A549 (cell line): ENCODE results near the gene RNF141. TPM values are rescaled to one million over a fixed set of nuclear protein-coding genes. Genes with fewer than 3 reads are reported as not detected.

Source experiments
- ATAC-seq, 2 experiments: fragments of 200-7000 bp in 1 of 2; fragments of >200 bp in 1 of 2; cut with Nextera tagmentation in 1 of 2; cut with Tn5 transposase in 1 of 2; 3 replicates each; pipeline versions ENCODE4 v1.8.0 to v1.9.1; 2018 to 2020; ENCODE audit warnings: mild to moderate bottlenecking in 1 of 2, moderate library complexity in 1 of 2
- CTCF ChIA-PET: fragments of 300-600 bp; sonication (Branson Sonifier 250); formaldehyde crosslinking; extraction: SDS; loops from one replicate; lab custom pipeline; 2021; ENCODE audit warnings: antibody characterized with exemption, inconsistent platforms; lab: Yijun Ruan, JAX
- POLR2A ChIA-PET: fragments of 350-600 bp; formaldehyde crosslinking; extraction: SDS; loops from one replicate; lab custom pipeline; 2021; ENCODE audit warnings: antibody characterized with exemption, inconsistent platforms; lab: Yijun Ruan, JAX
- DNase-seq, 2 experiments: peaks; one replicate each; pipeline versions ENCODE4 v3.0.0 to v3.0.0-alpha.2; 2011 to 2016; ENCODE audit warnings: low read depth in 1 of 2, low spot score in 1 of 2
- FAIRE-seq: peaks from 2 replicates; lab custom pipeline; 2011; peaks lifted over from hg19 to GRCh38; lab: Jason Lieb, UNC
- H3K27ac ChIP-seq, 2 experiments: fragments of >200 bp; sonication (Bioruptor Twin); formaldehyde crosslinking; 3 replicates each; pipeline ENCODE4 v1.5.1; 2016 to 2017
- H3K4me1 ChIP-seq: fragments of >200 bp; sonication (Bioruptor Twin); formaldehyde crosslinking; 3 replicates; pipeline ENCODE4 v1.6.1; 2016
- H3K4me2 ChIP-seq: fragments of >200 bp; sonication (Bioruptor Twin); formaldehyde crosslinking; 3 replicates; pipeline ENCODE4 v1.6.1; 2016
- H3K4me3 ChIP-seq: fragments of >200 bp; sonication (Bioruptor Twin); formaldehyde crosslinking; 3 replicates; pipeline ENCODE4 v1.5.1; 2016
- H3K9me3 ChIP-seq: fragments of >200 bp; sonication (Bioruptor Twin); formaldehyde crosslinking; 3 replicates; pipeline ENCODE4 v1.6.1; 2016
- CEBPB ChIP-seq, 2 experiments: fragments of >200 bp in 1 of 2; sonication (Bioruptor Twin) in 1 of 2; formaldehyde crosslinking in 1 of 2; IDR thresholded peaks; 2 replicates each; pipeline ENCODE4 v1.6.1; 2012 to 2016
- CHD2 ChIP-seq: fragments of 150-350 bp; IDR thresholded peaks from 2 replicates; pipeline ENCODE4 v1.6.1; 2014; ENCODE audit warnings: low read length; ENCODE audit not compliant: partially characterized antibody
- CHD4 ChIP-seq: fragments of 200-600 bp; sonication (generic); IDR thresholded peaks from 2 replicates; pipeline ENCODE4 v1.6.1; 2016; ENCODE audit warnings: antibody characterized with exemption, mild to moderate bottlenecking, borderline replicate concordance
- EHMT2 ChIP-seq: fragments of 200-600 bp; sonication (generic); IDR thresholded peaks from 2 replicates; pipeline ENCODE4 v1.6.1; 2016; ENCODE audit warnings: antibody characterized with exemption, low read depth, mild to moderate bottlenecking, moderate library complexity
- FOSB ChIP-seq: fragments of 250-450 bp; sonication (Bioruptor Pico); IDR thresholded peaks from 2 replicates; pipeline ENCODE4 v1.5.0; 2020; ENCODE audit warnings: mild to moderate bottlenecking, moderate library complexity
- FOSL2 ChIP-seq, 2 experiments: fragments of 450-650 bp in 1 of 2; fragments of >200 bp in 1 of 2; sonication (Bioruptor Twin) in 1 of 2; formaldehyde crosslinking; IDR thresholded peaks; 2 replicates each; pipeline versions ENCODE4 v1.5.0 to v1.6.1; 2016 to 2020; ENCODE audit warnings: mild to moderate bottlenecking in 1 of 2, moderate library complexity in 1 of 2
- FOXS1 ChIP-seq: fragments of 250-450 bp; sonication (Bioruptor Pico); IDR thresholded peaks from 2 replicates; pipeline ENCODE4 v1.5.0; 2020; ENCODE audit warnings: mild to moderate bottlenecking, moderate library complexity
- GATA3 ChIP-seq: IDR thresholded peaks from 2 replicates; pipeline ENCODE4 v1.6.1; 2012; ENCODE audit warnings: borderline replicate concordance
- HEYL ChIP-seq: fragments of 250-450 bp; sonication (Bioruptor Pico); IDR thresholded peaks from 2 replicates; pipeline ENCODE4 v1.8.0; 2021; ENCODE audit warnings: mild to moderate bottlenecking, moderate library complexity
- HOXB13 ChIP-seq: fragments of 250-450 bp; sonication (Bioruptor Pico); IDR thresholded peaks from 2 replicates; pipeline ENCODE4 v1.5.0; 2020; ENCODE audit warnings: low read depth, mild to moderate bottlenecking, moderate library complexity
- JUN ChIP-seq, 2 experiments: fragments of >200 bp; sonication (Bioruptor Twin); formaldehyde crosslinking; IDR thresholded peaks; 2 replicates in 1 of 2; 3 replicates in 1 of 2; pipeline ENCODE4 v1.6.1; 2016 to 2017
- KDM1A ChIP-seq: fragments of 200-600 bp; sonication (generic); IDR thresholded peaks from 2 replicates; pipeline ENCODE4 v1.6.1; 2016; ENCODE audit warnings: low read depth, mild to moderate bottlenecking
- KDM5A ChIP-seq: fragments of 200-600 bp; sonication (generic); IDR thresholded peaks from 2 replicates; pipeline ENCODE4 v1.6.1; 2016; ENCODE audit warnings: antibody characterized with exemption, mild to moderate bottlenecking
- MAFK ChIP-seq: fragments of 450-650 bp; IDR thresholded peaks from 2 replicates; pipeline ENCODE4 v1.6.1; 2014; ENCODE audit not compliant: partially characterized antibody
- MAZ ChIP-seq: fragments of 150-350 bp; IDR thresholded peaks from 2 replicates; pipeline ENCODE4 v1.6.1; 2014; ENCODE audit warnings: antibody characterized with exemption, low read depth, low read length, borderline replicate concordance
- MYC ChIP-seq: IDR thresholded peaks from 2 replicates; pipeline ENCODE4 v1.6.1; 2012; ENCODE audit warnings: mild to moderate bottlenecking, inconsistent platforms, low read length, improper control_type of control experiment, borderline replicate concordance
- NPAS2 ChIP-seq: fragments of 250-450 bp; sonication (Bioruptor Pico); IDR thresholded peaks from 2 replicates; pipeline ENCODE4 v1.8.0; 2022; ENCODE audit warnings: mild to moderate bottlenecking, moderate library complexity, borderline replicate concordance
- NR3C1 ChIP-seq: fragments of >200 bp; sonication (Bioruptor Twin); formaldehyde crosslinking; IDR thresholded peaks from 3 replicates; pipeline ENCODE4 v1.6.1; 2017
- PHF8 ChIP-seq: fragments of 200-600 bp; sonication (generic); IDR thresholded peaks from 2 replicates; pipeline ENCODE4 v1.6.1; 2016; ENCODE audit warnings: low read depth, mild to moderate bottlenecking, antibody characterized with exemption, moderate library complexity, borderline replicate concordance
- POLR2AphosphoS2 ChIP-seq: conservative IDR thresholded peaks from 2 replicates; pipeline ENCODE4 v1.6.1; 2012; ENCODE audit warnings: low read length, improper control_type of control experiment, inconsistent platforms
- RARB ChIP-seq: fragments of 250-450 bp; sonication (Bioruptor Pico); IDR thresholded peaks from 2 replicates; pipeline ENCODE4 v1.8.0; 2021; ENCODE audit warnings: mild to moderate bottlenecking, moderate library complexity
- RCOR1 ChIP-seq: fragments of 150-350 bp; IDR thresholded peaks from 2 replicates; pipeline ENCODE4 v1.6.1; 2014; ENCODE audit warnings: antibody characterized with exemption, low read length, low read depth
- RFX5 ChIP-seq: fragments of 450-650 bp; IDR thresholded peaks from 2 replicates; pipeline ENCODE4 v1.7.1; 2014; ENCODE audit warnings: antibody characterized with exemption, mild to moderate bottlenecking, moderate library complexity
- SREBF2 ChIP-seq: fragments of 450-650 bp; IDR thresholded peaks from 2 replicates; pipeline ENCODE4 v1.6.1; 2014; ENCODE audit warnings: mild to moderate bottlenecking, moderate library complexity
- TFCP2L1 ChIP-seq: fragments of 250-450 bp; sonication (Bioruptor Pico); IDR thresholded peaks from 2 replicates; pipeline ENCODE4 v1.5.0; 2021; ENCODE audit warnings: mild to moderate bottlenecking
- TP53 ChIP-seq: fragments of 250-450 bp; sonication (Bioruptor Pico); IDR thresholded peaks from 2 replicates; pipeline ENCODE4 v1.5.0; 2021; ENCODE audit warnings: mild to moderate bottlenecking, moderate library complexity
- ZC3H11A ChIP-seq: fragments of 450-650 bp; IDR thresholded peaks from 2 replicates; pipeline ENCODE4 v1.6.1; 2014; ENCODE audit warnings: antibody characterized with exemption, mild to moderate bottlenecking
- ZNF302 ChIP-seq: fragments of 250-450 bp; sonication (Bioruptor Pico); IDR thresholded peaks from 2 replicates; pipeline ENCODE4 v1.9.0; 2021; ENCODE audit warnings: inconsistent platforms, mild to moderate bottlenecking, moderate library complexity
- ZSCAN20 ChIP-seq: fragments of 250-450 bp; sonication (Bioruptor Pico); IDR thresholded peaks from 2 replicates; pipeline ENCODE4 v1.8.0; 2022; ENCODE audit warnings: mild to moderate bottlenecking, moderate library complexity
- WGBS: methylation state at CpG from one replicate; pipeline ENCODE4 v1.1.6; 2017; ENCODE audit errors: missing lambda C conversion rate; 5-methylcytosine and 5-hydroxymethylcytosine counted together
- polyA minus RNA-seq: library from RNA; depleted of rRNA, polyadenylated mRNA; stranded (reverse); fragments of >200 nt; gene quantifications from 2 replicates; pipeline ENCODE4 v1.2.3, GENCODE V29; 2011; rRNA and poly(A)+ RNA removed
- polyA plus RNA-seq, 4 experiments: library from polyadenylated mRNA; depleted of rRNA in 3 of 4; stranded (reverse); fragments of >200 nt; fragmentation: RNase III in 1 of 4; extraction: RNeasy Plus Mini Kit Qiagen cat#74134 plus additional on column Dnase treatment in 1 of 4; gene quantifications; 2 replicates in 3 of 4; 3 replicates in 1 of 4; pipeline ENCODE4 v1.2.3, GENCODE V29; 2011 to 2017
- TF ChIP-seq, protein P1 (sequence below): fragments of 200-600 bp; sonication (generic); IDR thresholded peaks from 2 replicates; pipeline ENCODE4 v1.6.1; 2016; ENCODE audit warnings: antibody characterized with exemption, mild to moderate bottlenecking, moderate library complexity
- TF ChIP-seq, protein P2 (sequence below): IDR thresholded peaks from 2 replicates; pipeline ENCODE4 v1.6.1; 2012
- TF ChIP-seq, protein P3 (sequence below): fragments of >200 bp; sonication (Bioruptor Twin); formaldehyde crosslinking; IDR thresholded peaks from 2 replicates; pipeline ENCODE4 v1.6.1; 2016
- TF ChIP-seq, protein P4 (sequence below): IDR thresholded peaks from 2 replicates; pipeline ENCODE4 v1.6.1; 2012
- TF ChIP-seq, protein P5 (sequence below): fragments of 150-350 bp; IDR thresholded peaks from 2 replicates; pipeline ENCODE4 v1.6.1; 2014; ENCODE audit warnings: low read depth, mild to moderate bottlenecking, low read length

RNF141 gene, protein sequence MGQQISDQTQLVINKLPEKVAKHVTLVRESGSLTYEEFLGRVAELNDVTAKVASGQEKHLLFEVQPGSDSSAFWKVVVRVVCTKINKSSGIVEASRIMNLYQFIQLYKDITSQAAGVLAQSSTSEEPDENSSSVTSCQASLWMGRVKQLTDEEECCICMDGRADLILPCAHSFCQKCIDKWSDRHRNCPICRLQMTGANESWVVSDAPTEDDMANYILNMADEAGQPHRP
- polyA plus RNA-seq (2011; rRNA removed) = 21.6 and 33.3 TPM in 2 replicates
- polyA plus RNA-seq (2012; cell fraction: cytosol; rRNA removed) = 5.6 TPM in 2 replicates
- polyA plus RNA-seq (2012; cell fraction: nucleus; rRNA removed) = 1.1 and 2.0 TPM in 2 replicates
- 15.6 to 18.6 TPM (median 16.8 TPM) in 3 replicates for polyA plus RNA-seq (2017; fragmentation: RNase III; extraction: RNeasy Plus Mini Kit Qiagen cat#74134 plus additional on column Dnase treatment)
- polyA minus RNA-seq = 9.0 and 12.6 TPM in 2 replicates

DNA sequence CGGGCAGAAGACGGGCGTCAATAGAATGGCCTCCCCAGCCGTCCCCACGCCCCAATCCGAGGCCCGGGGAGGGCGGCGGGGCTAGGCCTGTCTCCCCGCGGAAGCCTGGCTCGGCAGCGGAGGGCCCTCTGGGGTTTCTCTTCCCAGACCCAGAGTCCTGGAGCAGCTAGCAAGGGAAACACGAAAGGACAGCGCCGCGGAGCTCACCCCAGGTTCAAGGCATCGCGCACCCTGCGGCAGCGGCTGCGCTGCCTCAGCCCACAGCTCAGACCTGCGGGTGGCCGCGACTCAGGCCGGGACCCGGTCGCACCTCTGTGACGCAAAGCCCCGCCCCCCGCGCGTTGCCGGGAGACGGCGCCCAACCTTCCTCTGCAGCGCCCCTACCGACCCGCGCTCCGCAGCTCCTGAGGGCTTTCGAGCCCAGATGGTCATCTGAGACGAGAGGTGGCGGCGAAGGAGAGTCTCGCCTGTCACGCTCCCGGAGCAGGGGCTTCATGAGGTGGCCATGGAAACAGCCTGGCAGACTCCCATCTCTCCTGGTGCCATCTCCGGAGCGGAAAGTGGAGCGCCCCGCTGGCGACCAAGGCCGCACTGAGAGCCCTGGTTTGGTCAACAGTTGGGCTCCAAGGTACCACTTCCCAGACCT is at the start of gene RNF141:
Gene RNF141, minus strand, starts transcription at position 273 of the 646 bp plus-strand sequence. CDS start 7,029 bp downstream, outside the sequence.
- POLR2A ChIA-PET = interaction anchor here (0.7 to 1.8 kb wide), 15 partner anchors 9 to 268 kb away, joined by 3 to 12 read pairs (median 3); partner anchors contain the start of genes AMPD3 and CTR9
- WGBS = 4% methylated on average over 10 of the region's 54 CpGs
- FAIRE-seq = no peak
- CTCF ChIA-PET = interaction anchor here (0.5 to 3.3 kb wide), 57 partner anchors 9 to 928 kb away, joined by 3 to 22 read pairs (median 4); no protein-coding TSS in a partner anchor
- peak within 1 kb of the TSS; percentile 85 to 87 for H3K27ac ChIP-seq
- peak within 1 kb of the TSS; percentile 83 for H3K4me2 ChIP-seq
- ATAC-seq = peak; percentile 95 to 97
- H3K4me3 ChIP-seq = peak within 1 kb of the TSS; percentile 75
- DNase-seq = peak; percentile 84 to 92
- peaks cover 15% of the 10 kb centered on the region for H3K4me1 ChIP-seq
- no peaks in the 10 kb centered on the region for H3K9me3 ChIP-seq
- TF ChIP-seq RCOR1 = no peak
- no peak for TF ChIP-seq TP53 (CRISPR knock-in tag)
- peak; percentile 39 for TF ChIP-seq CHD2
- no peak for TF ChIP-seq KDM1A
- TF ChIP-seq, protein P1, sequence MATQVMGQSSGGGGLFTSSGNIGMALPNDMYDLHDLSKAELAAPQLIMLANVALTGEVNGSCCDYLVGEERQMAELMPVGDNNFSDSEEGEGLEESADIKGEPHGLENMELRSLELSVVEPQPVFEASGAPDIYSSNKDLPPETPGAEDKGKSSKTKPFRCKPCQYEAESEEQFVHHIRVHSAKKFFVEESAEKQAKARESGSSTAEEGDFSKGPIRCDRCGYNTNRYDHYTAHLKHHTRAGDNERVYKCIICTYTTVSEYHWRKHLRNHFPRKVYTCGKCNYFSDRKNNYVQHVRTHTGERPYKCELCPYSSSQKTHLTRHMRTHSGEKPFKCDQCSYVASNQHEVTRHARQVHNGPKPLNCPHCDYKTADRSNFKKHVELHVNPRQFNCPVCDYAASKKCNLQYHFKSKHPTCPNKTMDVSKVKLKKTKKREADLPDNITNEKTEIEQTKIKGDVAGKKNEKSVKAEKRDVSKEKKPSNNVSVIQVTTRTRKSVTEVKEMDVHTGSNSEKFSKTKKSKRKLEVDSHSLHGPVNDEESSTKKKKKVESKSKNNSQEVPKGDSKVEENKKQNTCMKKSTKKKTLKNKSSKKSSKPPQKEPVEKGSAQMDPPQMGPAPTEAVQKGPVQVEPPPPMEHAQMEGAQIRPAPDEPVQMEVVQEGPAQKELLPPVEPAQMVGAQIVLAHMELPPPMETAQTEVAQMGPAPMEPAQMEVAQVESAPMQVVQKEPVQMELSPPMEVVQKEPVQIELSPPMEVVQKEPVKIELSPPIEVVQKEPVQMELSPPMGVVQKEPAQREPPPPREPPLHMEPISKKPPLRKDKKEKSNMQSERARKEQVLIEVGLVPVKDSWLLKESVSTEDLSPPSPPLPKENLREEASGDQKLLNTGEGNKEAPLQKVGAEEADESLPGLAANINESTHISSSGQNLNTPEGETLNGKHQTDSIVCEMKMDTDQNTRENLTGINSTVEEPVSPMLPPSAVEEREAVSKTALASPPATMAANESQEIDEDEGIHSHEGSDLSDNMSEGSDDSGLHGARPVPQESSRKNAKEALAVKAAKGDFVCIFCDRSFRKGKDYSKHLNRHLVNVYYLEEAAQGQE = no peak
- TF ChIP-seq FOSL2 (IDR thresholded peaks at IDR 0.05) = no peak
- peak; percentile 46; the same call in 1 of the 2 replicates for TF ChIP-seq FOSL2 (CRISPR knock-in tag; IDR thresholded peaks at IDR 0.05)
- TF ChIP-seq, protein P2, sequence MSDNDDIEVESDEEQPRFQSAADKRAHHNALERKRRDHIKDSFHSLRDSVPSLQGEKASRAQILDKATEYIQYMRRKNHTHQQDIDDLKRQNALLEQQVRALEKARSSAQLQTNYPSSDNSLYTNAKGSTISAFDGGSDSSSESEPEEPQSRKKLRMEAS = peak; percentile 81
- TF ChIP-seq CEBPB (IDR thresholded peaks at IDR 0.05) = no peak
- no peak for TF ChIP-seq NPAS2 (CRISPR knock-in tag)
- TF ChIP-seq, protein P3, sequence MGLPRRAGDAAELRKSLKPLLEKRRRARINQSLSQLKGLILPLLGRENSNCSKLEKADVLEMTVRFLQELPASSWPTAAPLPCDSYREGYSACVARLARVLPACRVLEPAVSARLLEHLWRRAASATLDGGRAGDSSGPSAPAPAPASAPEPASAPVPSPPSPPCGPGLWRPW = no peak
- peak; percentile 94 for TF ChIP-seq PHF8
- TF ChIP-seq FOSB (CRISPR knock-in tag) = no peak
- no peak for TF ChIP-seq RARB
- peak; percentile 41; the same call in 1 of the 2 replicates for TF ChIP-seq RFX5
- no peak for TF ChIP-seq HEYL (CRISPR knock-in tag)
- no peak for TF ChIP-seq FOXS1 (CRISPR knock-in tag)
- TF ChIP-seq POLR2AphosphoS2 = no peak
- TF ChIP-seq HOXB13 = no peak
- no peak; the same call in 1 of the 2 replicates for TF ChIP-seq GATA3
- no peak for TF ChIP-seq CHD4
- no peak for TF ChIP-seq ZC3H11A
- TF ChIP-seq, protein P4, sequence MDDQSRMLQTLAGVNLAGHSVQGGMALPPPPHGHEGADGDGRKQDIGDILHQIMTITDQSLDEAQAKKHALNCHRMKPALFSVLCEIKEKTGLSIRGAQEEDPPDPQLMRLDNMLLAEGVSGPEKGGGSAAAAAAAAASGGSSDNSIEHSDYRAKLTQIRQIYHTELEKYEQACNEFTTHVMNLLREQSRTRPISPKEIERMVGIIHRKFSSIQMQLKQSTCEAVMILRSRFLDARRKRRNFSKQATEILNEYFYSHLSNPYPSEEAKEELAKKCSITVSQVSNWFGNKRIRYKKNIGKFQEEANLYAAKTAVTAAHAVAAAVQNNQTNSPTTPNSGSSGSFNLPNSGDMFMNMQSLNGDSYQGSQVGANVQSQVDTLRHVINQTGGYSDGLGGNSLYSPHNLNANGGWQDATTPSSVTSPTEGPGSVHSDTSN = 0 out of 2 replicates have a peak, but pooled peaks have one; percentile 29
- TF ChIP-seq EHMT2 = no peak
- TF ChIP-seq ZNF302 = no peak
- no peak for TF ChIP-seq MAFK
- 0 out of 2 replicates have a peak, but pooled peaks have one; percentile 28 for TF ChIP-seq MYC
- TF ChIP-seq JUN (IDR thresholded peaks at IDR 0.05) = peak; percentile 37 to 88; a peak in 4 of 5 replicates
- TF ChIP-seq MAZ = 0 out of 2 replicates have a peak, but pooled peaks have one; percentile 38
- TF ChIP-seq NR3C1 = no peak
- peak; percentile 79 for TF ChIP-seq KDM5A
- no peak for TF ChIP-seq TFCP2L1 (CRISPR knock-in tag)
- TF ChIP-seq, protein P5, sequence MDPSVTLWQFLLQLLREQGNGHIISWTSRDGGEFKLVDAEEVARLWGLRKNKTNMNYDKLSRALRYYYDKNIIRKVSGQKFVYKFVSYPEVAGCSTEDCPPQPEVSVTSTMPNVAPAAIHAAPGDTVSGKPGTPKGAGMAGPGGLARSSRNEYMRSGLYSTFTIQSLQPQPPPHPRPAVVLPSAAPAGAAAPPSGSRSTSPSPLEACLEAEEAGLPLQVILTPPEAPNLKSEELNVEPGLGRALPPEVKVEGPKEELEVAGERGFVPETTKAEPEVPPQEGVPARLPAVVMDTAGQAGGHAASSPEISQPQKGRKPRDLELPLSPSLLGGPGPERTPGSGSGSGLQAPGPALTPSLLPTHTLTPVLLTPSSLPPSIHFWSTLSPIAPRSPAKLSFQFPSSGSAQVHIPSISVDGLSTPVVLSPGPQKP = no peak
- no peak for TF ChIP-seq ZSCAN20 (CRISPR knock-in tag)
- no peak for TF ChIP-seq SREBF2
